PC-9 (cell line): ENCODE measurements around the gene MYH14.

ENCODE experiments used
- CTCF ChIP-seq: fragments of 200-600 bp; sonication (generic); conservative IDR thresholded peaks from 2 replicates; pipeline ENCODE4 v1.6.1; 2017; ENCODE audit warnings: mixed run types, antibody characterized with exemption, mild to moderate bottlenecking, moderate library complexity
- EZH2 ChIP-seq: fragments of 200-600 bp; sonication (generic); IDR thresholded peaks from 2 replicates; pipeline ENCODE4 v1.8.0; 2017; ENCODE audit warnings: antibody characterized with exemption, low read depth

- TF ChIP-seq CTCF (no peak), EZH2 (no peak)
These were observed 41.3 kb downstream of the MYH14 start for GRCh38 chr19:50244695-50245094.
